Retinal pigment epithelial cell (primary cell): Measurements from ENCODE around the gene PRAME.
"Not testable (repeated sequence)": the region's sequence is repeated elsewhere in the genome, so short reads cannot be mapped to it uniquely, and the experiment has no call there.

Experiments used
- DNase-seq: peaks from one replicate; pipeline ENCODE4 v3.0.0-alpha.2; 2010; ENCODE audit warnings: low read depth
- H3K4me3 ChIP-seq: 2 replicates; pipeline ENCODE4 v1.5.1; 2011; ENCODE audit warnings: mild to moderate bottlenecking, low read length, control low read depth, moderate library complexity
- TF ChIP-seq, protein P1 (sequence below): conservative IDR thresholded peaks from 2 replicates; pipeline ENCODE4 v1.5.1; 2011; ENCODE audit warnings: low read depth, low read length, control low read depth, inconsistent platforms

The PRAME gene

DNA sequence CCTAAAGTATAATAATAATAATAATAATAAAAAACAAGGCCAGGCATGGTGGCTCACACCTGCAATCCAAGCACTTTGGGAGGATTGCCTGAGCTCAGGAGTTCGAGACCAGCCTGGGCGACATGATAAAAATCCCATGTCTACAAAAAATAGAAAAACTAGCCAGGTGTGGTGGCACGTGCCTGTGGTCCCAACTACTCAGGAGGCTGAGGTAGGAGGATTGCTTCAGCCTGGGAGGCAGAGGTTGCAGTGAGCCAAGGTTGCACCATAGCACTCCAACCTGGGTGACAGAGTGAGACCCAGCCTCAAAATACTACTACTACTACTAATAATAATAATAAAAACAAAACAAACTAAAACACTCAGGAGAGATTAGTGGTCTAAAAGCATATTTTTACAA lies 23.4 kb downstream of the PRAME start:
- TF ChIP-seq, protein P1, sequence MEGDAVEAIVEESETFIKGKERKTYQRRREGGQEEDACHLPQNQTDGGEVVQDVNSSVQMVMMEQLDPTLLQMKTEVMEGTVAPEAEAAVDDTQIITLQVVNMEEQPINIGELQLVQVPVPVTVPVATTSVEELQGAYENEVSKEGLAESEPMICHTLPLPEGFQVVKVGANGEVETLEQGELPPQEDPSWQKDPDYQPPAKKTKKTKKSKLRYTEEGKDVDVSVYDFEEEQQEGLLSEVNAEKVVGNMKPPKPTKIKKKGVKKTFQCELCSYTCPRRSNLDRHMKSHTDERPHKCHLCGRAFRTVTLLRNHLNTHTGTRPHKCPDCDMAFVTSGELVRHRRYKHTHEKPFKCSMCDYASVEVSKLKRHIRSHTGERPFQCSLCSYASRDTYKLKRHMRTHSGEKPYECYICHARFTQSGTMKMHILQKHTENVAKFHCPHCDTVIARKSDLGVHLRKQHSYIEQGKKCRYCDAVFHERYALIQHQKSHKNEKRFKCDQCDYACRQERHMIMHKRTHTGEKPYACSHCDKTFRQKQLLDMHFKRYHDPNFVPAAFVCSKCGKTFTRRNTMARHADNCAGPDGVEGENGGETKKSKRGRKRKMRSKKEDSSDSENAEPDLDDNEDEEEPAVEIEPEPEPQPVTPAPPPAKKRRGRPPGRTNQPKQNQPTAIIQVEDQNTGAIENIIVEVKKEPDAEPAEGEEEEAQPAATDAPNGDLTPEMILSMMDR: no peak
- no peak overlapping the region for H3K4me3 ChIP-seq
- DNase-seq: no peak

DNA sequence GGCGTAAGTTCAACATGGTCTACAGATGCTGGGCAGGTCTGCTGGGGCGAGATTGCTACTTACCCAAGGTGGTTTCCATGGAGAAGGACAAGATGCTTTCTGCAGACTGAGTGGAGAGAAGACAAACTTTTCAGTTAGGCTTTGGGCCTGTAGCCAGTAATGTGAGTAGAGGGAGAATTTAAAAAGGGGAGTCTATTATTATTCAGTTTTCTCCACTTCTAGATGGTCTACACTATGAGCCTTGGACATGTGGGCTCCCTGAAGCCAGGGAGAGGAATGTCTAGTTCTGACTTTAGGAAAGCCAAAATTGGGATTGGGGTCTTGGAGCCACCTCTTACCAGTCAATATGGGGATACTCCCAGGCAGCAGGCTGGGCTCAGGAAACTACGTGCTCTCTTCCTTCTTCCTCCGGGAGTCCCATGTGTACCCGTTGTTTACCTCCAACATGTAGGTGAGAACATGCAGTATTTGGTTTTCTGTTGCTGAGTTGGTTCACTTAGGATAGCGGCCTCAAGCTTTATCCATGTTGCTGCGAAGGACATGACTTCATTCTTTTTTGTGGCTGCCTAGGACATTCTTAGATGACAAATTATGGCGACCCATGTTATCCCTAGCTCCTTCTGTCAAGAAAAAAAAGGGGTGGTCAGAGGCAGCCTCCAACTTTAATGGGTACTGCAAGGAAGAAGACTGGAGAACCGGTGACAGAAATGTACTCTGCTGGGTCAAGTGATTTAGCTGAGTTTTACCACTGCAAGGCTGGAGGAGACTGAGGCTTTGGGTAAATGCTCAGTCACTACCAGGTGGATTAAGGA lies 24.3 kb downstream of the PRAME start:
- TF ChIP-seq, protein P1: no peak
- no peak overlapping the region for H3K4me3 ChIP-seq
- DNase-seq: no peak

DNA sequence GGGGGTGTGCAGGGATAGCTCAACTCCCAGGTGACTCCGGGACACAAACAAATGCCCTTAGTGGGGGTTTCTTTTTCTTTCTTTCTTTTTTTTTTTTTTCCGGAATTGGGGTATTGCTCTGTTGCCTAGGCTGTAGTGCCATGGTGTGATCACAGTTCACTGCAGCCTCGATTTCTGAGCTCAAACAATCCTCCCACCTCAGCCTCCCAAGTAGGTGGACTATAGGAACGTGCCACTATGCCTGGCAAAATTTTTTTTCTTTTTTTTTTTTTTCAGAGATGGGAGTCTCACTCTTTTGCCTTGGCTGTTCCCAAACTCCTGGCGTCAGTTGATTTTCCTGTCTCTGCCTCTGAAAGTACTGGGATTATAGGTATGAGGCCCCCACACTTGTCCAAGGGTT lies 25.2 kb downstream of the PRAME start:
- H3K4me3 ChIP-seq: no peak overlapping the region
- TF ChIP-seq, protein P1: no peak
- no peak for DNase-seq

DNA sequence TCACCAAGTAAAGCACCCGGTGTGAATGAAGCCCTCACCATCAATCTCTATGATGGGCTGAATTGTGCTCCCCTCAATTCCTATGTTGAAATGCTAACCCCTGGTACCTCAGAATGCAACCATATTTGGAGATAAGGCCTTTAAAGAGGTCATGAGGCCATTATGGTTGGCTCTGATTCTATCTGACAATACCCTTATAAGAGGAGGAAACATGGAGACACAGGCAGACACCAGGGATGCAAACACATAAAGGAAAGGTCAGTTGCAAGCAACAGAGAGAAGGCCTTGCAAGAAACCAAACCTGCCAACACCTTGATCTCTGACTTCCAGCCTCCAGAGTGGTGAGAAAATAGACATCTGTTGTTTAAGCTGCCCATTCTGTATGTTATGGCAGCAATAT lies 25.6 kb downstream of the PRAME start:
- DNase-seq: no peak
- TF ChIP-seq, protein P1: no peak
- H3K4me3 ChIP-seq: no peak overlapping the region

DNA sequence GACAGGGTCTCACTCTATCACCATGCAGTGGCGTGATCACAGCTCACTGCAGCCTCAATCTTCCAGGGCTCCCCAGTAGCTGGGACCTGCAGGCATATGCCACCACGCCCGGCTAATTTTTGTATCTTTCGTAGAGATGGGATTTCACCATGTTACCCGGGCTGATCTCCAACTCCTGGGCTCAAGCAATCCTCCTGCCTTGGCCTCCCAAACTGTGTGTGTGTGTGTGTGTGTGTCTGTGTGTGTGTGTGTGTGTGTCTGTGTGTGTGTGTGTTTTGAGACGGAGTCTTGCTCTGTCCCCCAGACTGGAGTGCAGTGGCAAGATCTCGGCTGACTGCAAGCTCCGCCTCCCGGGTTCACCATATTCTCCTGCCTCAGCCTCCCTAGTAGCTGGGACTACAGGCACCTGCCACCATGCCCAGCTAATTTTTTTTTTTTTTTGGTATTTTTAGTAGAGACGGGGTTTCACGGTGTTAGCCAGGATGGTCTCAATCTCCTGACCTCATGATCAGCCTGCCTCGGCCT lies 26.5 kb downstream of the PRAME start:
- not testable (repeated sequence) for DNase-seq, H3K4me3 ChIP-seq

DNA sequence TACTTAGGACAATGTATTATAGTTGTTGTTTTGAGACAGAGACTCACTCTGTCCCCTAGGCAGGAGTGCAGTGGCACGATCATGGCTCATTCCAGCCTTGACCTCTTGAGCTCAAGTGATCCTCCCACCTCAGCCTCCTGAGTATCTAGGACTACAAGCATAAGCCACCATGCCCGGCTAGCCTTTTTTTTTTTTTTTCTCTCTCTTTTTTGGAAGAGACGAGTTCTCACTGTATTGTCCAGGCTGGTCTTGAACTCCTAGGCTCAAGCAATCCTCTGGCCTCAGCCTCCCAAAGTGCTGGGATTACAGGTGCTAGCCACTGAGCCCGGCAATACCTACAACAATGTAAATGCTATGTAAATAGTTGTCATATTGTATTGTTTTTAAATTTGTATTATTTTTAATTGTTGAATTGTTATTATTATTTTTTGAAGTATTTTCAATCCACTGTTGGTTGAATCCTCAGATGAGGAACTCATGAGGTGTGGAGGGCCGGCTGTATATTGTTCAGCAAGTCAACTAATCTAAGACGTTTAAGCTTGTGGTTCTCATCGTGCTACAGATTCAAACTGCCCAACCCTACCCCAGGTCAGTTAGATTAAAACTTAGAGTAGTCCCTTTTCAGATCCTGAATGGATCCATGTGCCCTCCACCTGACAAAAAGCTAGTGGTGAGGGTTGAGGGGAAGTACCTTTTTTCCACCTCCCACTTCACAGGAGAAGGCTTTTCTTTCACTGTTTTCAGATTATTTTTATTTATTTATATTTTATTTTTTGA lies 27.1 kb downstream of the PRAME start:
- no peak overlapping the region for H3K4me3 ChIP-seq
- DNase-seq: no peak
- TF ChIP-seq, protein P1: no peak

DNA sequence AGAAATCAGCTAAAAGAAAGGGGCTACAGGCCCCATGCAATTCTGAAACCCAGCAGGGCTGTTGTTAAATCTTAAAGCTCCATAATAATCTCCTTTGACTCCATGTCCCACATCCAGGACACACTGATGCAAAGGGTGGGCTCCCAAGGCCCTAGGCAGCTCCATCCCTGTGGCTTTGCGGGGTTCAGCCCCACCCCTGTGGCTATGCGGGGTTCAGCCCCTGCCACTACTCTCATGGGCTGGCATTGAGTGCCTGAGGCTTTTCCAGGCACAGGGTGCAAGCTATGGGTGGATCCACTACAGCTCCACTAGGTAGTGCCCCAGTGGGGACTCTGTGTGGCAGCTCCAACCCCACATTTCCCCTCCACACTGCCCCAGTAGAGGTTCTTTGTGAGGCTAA lies 30.3 kb downstream of the PRAME start:
- H3K4me3 ChIP-seq: no peak overlapping the region

More for the DNA sequence above, 30.3 kb downstream of the PRAME start:
- TF ChIP-seq, protein P1: no peak
- DNase-seq: no peak
